DMS53 treated with DMSO at 0.1 percent for 48 hours (cell line): Measurements from ENCODE around the gene LHX4.

Source experiments
- DNase-seq: peaks from one replicate; lab custom pipeline; 2025; ENCODE audit not compliant: unreplicated experiment; lab: John Stamatoyannopoulos, UW

Gene LHX4

DNA sequence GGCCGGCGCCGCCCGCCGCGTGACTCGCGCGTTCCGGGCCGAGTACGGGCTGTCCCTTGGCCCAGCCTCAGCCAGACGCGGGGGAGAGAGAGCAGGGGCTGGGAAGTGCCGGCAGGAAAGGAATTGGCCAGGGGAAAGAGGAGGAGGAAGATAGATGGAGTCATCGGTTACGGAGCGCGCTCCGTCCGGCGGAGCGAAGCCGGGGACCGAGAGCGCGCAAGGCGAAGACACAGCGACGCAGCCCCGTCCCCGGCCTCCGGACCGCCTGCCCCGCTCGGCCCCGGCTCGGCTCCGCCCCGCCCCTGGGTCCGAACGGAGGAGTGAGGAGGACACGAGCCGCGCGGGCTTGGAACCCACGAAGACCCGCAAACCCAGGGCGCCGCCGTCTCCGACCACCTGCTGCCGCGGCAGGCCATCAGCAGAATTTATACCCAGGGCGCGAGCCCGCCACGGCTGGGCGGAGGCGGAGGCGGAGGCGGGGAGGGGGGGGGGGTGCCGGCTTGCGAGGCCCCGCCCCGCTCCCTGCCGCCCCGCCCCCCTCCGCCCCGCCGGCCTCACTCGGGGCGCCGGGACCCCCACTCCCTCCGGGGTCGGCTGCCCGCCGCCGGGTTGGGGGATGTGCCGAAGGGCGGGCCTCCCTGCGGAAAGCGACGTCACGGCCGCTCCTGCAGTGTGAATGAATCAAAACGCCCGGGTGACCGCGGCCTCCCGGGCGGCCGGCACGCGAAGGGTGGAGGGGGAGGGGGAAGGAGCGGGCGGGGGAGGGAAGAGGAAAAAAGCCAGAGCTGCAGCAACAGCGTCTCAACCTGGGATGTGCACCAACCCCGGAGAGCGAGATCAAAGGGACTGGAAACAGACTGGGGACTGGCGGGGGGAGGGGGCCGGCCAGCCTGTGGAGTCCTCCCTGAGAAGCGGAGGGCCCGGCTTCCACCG is at the start of gene LHX4:
TSS of gene LHX4 (plus strand) at position 782 of the 933 bp plus-strand sequence. CDS start 266 bp downstream, outside the sequence.
- peak; percentile 54 for DNase-seq

DNA sequence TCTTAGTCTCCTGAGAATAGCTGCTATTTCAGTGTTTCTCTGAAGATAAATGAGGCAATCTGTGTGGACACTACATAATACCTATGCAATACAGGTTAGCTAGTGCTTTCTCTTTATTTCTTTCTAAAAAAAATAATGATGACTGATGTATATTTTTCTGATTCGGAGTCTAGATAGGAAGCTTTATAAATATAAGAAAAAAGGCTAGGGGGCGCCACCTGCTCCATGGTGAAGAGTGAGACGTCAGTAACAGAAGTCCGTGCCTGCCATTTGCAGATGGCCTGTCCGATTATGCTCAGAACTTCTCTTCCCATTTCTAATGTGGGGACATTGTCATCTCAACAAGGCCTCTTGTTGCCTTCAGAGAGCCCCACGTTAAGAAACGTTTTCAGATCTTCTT is 49.0 kb upstream of the LHX4 start:
- DNase-seq, result no peak

DNA sequence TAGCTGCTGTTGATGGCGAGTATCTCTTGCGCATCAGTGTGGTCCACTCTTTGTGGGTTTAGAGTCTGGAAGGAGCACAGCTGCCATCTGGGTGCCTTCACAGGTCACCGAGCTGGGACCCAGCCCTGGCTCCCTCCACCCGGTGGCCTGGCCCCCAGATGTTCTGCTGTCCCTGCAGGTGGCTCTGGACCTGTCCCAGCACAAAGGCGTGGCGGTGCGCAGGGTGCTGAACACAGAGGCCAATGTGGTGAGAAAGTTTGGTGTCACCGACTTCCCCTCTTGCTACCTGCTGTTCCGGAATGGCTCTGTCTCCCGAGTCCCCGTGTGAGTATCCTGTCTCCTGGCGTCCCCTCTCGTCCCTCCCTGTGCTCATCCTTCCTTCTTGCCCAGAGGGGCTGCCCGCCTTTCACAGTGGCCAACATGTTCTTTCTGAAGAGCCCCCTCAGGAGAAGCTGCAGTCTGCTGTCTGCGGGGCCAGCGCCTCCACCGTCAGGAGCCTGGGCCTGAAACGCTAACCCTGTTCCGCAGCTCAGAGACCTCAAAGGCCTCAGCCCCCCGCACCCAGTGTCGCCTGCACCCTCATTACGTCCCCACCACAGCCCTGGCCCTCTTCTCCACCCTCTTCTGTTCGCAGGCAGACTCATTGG is 47.9 kb upstream of the LHX4 start:
- no peak for DNase-seq

DNA sequence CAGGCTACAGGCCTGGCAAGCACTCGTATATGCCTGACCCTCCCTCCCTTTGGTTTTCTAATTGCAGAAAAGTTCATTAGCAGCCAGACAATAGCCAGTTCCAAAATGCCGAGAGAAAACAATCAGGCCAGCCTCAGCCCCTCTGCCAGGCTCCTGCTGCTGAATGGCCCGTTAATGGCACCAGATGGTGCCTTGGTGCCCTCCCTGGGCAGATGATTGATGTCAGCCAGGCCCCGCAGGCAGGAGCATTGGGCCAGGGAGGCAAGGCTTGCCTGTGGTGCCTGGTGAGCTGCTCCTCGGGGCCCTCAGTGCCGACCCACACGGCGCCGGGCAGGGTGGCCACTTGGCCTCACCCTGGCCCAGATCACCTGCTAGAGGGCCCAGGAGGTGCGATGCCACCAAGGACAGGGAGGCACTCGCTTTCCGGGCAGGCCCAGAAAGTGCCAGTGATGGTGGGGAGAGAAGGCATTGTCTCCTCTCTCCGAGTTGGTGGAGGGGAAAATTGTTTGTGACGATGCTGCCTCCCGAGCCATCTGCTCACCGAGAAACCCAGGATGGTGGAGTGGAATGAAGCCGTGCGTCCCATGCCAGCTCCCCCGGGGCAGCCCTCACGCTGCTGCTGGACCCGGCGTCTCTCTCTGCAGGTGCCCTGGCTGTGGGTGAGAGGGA is 47.3 kb upstream of the LHX4 start:
- no peak for DNase-seq

DNA sequence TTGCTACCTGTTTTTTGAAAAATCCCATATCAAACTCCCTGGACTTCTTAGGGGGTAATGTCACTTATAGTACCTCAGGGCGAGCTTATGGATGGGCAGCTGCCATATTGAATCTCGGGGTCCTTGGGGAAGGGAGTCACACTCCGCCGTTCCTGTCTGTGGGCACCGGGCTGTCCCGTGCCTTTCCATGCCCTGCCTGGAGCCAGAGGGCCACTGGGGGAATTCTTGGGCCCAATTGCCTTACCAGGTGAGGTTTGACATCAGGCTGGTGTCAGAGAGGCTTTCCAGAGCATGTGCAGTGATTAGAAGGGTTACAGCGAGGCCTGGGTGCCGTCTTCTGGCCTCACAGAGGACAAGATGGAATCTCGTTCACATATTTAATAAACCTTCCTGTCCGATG is 46.6 kb upstream of the LHX4 start:
- DNase-seq, result no peak

DNA sequence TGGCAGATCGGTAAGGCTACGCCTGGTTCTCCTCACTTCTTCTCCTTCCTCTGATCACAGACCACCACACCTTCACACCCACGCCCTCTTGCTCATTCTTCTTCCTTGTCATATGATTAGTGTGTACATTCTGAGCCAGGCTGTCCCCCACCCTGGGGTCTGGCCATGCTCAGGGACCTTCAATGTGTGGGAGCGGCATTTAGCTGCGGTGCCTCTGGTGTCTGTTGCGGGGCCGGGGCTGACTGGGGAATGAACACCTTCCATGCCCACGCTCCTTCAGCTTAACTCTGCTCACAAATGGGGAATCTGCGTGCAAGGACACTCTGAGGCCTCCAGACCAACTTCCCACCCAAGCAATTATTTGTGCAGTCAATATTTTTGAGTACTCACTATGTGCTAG is 46.0 kb upstream of the LHX4 start:
- no peak for DNase-seq

DNA sequence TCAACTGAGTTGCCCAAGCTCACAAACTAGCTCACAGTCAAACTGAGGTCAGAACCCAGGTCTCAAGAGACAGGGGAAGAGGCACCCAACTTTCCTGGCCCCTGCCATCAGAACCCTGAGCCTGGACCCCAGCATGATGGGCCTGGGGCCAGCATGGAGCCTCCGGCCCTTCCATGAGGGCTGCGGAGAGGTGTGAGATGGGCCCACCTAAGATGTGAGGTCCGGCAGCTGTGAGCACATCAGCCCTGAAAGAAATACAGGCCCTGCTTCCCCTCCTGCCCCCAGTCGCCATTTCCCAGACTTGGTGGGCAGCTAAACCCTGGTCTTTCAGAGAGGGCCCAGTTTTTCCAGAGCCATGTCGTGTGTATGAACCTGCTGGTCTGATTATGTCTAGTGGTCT is 44.8 kb upstream of the LHX4 start:
- DNase-seq, result no peak

DNA sequence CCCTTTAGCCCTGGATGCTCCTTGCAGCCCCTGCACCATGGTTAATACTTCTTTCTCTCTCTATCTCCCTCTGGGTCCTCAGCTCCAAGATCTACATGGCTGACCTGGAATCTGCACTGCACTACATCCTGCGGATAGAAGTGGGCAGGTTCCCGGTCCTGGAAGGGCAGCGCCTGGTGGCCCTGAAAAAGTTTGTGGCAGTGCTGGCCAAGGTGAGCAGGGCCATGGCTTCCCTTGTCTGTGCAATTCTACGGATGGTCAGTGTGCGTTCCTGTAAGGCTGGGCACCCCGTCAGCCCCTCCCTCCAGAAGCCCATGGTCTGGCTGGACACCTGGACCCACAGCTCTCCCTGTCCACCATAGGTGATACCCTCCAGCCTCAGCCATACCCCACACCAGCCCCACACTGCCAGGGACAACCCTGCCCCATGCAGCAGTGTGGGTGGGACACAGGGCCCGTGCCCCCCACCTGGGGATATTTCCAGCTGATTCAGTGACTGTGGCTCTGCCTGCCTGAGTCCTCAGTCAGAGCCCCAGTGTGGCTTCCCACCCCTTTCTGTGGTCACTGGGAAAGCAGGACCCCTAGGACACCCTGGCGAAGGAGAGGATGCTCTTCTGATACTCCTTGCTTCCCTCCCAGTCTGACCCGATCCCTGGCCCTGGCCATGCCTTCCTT is 44.0 kb upstream of the LHX4 start:
- no peak for DNase-seq

DNA sequence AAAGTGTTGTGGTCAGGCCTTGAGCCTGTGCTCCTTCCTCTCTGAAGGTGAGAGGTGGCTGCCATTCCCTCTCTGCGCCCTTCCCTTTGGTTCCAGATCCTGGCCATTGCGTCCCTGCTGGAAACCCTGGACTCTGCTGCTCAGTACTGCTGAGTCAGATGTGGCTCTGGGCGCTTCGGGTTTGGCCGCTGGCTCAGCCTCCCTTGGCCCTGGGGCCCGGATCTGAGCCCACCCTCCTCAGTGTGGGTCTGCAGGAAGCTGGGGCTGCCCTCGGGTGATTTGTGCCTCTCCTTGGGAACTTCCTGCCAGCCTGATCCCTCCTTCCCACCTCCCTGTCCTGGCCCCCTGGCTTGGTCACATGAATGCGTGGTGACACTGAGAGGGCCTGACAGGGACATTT is 43.2 kb upstream of the LHX4 start:
- no peak for DNase-seq

DNA sequence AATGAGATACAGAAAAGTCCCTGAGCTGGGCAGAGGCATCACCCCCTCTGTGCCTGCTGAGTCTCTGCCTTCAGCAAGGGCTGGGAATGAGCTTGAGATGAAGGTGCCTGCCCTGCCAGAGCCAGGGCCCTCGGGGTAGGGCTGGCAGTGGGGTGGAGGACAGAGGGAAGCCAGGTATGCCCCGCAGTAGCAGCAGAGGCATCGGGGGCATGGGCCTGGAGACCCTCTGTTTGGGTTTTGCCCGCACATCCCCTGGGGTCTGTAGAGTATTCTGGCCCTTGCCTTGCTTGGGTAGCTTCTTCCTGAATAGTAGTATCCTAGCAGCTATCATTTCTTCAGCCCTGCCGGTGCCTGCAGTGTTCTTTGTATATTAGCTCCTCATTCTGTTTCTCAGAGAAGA is 42.4 kb upstream of the LHX4 start:
- no peak for DNase-seq

DNA sequence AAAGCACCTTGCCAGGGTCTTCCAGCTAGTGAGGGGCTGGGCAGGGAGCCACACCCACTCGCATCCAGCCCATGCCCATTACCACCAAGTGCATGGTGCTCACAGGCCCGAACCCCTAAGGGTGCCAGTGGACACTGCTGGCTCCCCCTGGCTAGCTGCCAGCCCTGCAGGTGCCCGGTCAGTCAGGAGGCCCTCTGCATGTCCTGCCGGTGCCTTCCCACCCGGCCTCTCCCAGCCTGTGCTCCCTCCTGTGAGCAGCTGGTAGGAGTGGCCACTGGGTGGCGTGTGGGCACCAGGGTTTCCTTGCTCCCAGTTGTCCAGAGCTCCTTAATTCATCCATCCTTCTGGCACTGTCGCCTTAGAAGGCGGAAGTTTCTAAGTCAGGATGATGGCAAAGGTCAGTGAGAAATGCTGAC is 42.0 kb upstream of the LHX4 start:
- DNase-seq, result peak; percentile 50

DNA sequence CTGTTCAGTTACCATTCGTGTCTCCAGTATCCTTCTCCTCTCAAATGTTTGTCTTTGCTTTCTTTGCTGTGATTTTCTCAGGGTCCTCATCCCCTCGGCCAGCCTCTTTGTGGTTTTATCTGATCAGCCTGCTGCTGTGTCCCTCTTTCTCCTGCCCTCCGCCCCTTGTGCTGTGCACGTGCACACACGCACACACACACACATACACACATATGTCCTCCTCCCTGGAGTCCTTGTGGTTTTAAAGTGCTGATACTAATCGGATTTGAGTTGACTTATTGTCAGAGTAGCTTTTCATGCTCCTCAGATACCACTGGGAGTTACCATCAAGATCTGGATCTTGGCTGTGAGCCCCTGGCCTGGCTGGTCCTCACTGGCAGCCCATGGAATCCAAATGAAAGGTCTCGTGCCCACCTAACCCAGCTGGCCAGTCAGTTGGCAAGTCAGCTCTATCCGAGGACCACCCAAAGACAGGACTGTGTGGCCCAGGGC is 41.3 kb upstream of the LHX4 start:
- no peak for DNase-seq

DNA sequence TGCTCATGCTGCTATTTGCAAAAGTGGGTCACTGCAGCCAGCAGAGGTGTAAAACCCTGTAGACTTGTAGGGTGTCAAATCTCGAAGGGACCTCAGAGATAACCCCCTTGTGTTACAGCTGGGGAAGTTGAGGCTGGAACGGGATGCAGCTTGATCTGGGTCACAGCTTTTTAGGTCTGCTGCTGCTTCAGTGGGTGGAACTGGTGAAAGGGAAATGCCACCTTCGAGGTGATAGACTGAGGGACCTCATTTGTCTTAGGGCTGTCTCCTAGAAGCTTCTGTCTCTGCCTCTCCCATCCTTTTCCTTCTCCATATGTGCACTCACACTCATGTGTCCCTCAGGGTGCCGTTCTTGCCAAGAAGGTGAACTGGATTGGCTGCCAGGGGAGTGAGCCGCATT is 40.0 kb upstream of the LHX4 start:
- DNase-seq, result no peak

DNA sequence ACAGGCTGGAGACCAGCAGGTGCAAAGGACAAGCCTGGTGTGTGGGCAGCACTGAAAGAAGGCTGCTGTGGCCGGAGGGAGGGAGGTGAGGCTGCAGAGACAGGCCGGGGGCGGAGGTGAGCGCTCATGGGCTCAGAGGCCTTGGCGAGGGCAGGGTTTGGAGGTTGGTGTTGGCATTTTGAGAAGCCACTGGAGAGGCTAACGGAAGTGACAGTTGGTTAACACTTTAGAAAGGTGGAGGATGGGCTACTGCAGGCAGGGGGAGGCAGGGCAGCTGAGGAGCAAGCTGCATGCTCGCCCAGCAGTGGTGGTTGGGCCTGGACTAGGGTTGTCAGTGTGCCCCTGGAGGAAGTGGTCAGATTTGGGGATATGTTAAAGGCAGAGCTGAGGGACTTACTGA is 37.9 kb upstream of the LHX4 start:
- no peak for DNase-seq

DNA sequence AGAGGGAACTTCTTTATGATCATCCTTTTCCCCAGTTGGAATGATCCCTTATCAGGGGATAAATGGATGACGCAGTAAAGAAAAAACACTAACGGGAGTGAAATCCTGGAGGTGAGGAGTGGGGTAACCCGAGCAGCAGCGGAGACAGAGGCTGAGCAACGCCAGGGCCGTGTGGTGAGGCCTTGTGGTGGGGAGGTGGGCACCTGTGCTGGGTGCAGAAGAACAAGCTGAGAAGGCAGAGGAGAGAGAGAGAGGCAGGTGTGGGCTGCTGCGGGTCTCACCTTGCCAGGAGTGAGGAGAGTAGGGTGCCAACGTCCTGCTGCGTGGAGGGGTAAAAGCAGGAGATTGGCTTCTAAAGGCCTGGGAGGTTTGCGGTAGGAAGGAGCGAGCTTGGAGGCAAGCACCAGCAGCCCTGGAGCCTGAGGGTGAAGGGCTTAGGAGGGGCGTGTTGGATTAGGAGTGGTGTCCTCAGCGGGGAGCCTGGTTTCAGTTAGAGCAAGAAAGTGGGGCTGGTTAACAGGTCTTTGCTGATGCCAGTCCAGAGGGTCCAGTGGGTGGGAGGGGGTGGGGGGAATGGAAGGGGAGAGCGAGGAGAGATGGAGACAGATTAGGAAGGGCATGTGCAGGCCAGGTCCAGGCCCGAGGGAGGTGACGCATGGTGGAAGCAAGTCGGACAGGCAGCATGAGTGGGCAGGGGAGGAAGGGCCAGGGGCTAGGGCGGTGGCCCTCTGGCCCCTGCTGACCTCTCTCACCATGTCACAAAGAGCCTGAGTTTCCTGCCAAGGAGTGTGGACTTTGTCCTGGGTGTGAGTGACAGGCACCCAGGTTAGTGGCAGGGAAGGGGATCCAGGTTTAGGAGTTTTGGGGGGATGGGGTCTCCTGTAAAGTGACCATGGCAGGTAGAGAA is 36.7 kb upstream of the LHX4 start:
- DNase-seq, result no peak

DNA sequence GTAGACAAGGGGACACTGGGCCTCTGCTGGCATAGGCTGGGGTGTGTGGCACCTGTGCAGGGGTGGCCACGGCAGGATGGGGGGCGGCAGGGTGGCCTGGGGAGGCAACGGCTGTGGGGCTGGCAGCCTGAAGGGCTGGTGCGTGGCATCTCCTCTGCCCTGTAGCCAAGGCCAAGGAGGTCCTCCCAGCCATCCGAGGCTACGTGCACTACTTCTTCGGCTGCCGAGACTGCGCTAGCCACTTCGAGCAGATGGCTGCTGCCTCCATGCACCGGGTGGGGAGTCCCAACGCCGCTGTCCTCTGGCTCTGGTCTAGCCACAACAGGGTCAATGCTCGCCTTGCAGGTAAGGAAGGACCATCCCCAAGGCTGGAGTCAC is 36.0 kb upstream of the LHX4 start:
- no peak for DNase-seq

DNA sequence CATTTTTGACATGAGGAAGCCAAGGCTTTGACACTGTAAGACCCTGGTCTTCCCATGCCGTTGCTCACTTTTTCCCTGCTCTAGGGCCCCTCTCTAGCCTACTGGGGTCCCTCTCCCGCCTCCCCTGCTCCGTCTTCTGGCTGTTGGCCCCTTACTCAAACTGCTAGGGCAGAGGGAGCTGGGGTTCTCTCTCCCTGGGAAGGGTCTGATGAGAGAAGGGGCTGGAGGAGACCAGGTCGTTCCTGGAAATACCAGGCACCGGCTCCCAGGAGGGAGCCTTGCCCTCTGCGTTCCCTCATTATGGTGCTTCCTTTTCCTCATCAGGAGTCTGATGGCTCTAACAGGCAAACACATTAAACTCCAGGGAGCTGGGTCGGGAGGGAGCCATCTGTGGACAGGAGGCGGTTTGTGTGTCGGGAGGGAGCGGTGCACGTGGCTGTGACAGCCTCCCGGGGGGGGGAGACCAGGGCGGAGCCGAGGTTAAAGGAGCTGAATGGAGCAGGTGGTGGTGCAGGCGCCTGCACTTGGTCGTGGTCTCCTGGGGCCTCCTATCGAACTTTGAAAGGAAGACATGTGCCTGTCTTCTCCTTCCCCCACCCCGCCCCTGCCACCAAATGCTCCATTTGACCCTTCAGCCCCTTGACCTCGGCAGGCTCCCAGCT is 35.4 kb upstream of the LHX4 start:
- no peak for DNase-seq

DNA sequence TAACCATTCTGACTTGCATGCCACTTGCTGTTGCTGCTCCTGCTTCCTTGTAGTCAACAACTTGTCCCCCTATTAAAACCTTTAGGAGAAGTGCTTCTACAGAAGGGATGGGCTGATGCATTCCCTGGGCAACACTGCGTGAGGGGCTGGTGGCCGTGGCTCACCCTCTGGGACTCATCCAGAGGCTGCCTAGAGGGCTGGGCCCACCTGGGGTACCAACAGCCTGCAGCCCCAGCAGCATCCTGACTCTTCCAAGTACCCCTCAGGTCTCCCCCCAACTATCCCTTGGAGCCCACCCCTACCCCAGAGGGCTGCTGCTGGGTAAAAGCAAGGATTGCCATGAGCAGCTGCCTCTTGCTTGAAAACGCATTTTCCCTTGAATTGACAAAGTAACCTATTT is 34.7 kb upstream of the LHX4 start:
- no peak for DNase-seq

DNA sequence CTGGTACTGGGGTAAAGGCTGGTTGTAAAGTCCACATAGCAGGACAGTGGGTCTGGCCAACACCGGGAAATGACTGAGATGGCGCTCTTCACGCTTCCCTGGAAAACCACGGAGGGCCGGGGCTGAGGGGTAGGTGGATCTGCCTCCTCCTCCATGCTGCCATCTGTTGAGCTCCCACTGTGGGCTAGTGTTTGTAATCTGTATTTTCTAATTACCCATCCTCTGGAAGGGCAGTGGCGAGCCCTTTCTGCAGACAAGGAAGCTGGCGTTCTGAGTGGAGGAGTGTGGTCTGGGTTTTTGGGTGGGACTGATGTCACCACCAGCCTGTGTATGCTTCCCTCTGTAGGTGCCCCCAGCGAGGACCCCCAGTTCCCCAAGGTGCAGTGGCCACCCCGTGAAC is 34.1 kb upstream of the LHX4 start:
- no peak for DNase-seq
